GM18909 (cell line): ENCODE data around the gene DPH2.

Experiments used
- ATAC-seq: cut with Tn5 transposase; IDR thresholded peaks from one replicate; pipeline ENCODE4 v1.9.1; 2021; ENCODE audit warnings: mild to moderate bottlenecking; ENCODE audit not compliant: unreplicated experiment, poor library complexity

DPH2 gene

DNA sequence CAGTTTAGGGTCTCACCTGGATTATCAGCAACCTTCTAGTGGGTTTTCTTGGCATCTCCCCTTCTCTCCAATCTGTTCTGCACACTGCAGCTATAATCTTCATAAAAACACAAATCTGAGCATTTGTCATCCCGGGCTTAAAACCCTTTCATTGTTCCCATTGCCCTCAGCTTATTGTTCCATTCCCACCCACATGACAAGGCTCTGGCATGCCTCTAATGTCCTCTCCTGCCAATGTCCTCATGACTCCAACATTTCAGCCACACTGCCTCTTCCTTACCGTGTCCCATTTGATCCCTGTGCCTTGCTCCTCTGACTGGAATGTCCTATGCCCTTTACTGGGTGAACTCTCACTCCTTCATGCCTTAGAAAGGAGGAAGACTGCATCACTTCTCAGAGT, 7.5 kb upstream of the DPH2 start:
- no peak for ATAC-seq

DNA sequence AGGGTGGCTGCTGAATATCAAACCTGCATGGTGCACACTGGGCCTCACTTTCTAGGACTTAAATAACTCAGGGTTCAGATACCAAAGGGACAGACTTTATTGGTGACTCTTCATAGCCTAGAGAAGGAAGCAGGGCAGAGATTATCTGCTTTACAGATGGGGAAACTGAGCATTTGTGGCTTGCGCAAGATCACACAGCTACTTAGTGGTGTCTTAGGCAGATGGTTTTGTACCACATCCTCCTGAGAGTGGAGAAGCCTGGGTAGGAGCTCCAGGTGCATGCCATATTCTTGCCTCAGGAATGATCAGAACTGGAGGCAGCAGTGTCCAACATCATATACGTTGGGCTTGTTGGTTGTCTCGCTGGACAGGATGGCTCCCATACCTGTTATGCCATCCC, 6.8 kb upstream of the DPH2 start:
- no peak for ATAC-seq

DNA sequence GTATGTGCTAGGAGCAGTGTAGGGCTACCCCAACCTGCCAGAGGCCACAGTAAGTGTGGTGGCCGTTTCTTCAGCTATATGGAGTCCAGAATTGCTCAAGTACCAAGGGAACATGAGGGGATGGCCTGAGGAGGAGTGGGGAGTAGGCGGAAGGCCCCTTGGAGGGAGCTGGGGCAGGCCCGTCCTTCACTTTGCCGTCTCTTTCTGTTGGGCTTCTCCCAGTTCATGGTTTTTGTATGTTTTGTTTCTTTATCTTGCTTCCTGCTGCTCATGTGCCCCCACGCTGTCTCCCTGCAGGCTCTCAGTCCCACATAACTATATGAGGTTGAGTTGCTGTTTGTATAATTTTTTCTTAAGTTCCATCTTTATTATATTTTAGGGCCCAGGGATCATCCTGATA, 5.9 kb upstream of the DPH2 start:
- ATAC-seq: no peak

DNA sequence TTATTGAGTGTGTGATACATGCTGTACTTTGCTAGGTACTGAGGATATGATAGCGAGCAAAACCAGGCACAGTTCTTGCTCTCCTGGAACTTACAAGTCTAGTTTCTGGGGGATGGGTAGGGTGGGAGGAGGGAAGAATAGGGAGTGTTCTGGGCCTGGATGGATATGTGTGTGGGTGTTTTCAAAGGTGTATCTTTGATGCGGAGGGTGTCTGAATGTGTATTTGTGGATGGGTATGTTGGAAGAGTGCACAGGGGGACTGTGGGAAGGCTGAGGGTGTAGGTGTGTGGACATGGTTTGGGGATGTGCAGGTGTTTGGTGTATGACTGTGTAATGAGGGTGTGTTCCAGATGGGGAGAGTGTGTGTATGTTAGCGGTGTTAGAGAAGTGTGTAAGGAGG, 4.5 kb upstream of the DPH2 start:
- no peak for ATAC-seq

DNA sequence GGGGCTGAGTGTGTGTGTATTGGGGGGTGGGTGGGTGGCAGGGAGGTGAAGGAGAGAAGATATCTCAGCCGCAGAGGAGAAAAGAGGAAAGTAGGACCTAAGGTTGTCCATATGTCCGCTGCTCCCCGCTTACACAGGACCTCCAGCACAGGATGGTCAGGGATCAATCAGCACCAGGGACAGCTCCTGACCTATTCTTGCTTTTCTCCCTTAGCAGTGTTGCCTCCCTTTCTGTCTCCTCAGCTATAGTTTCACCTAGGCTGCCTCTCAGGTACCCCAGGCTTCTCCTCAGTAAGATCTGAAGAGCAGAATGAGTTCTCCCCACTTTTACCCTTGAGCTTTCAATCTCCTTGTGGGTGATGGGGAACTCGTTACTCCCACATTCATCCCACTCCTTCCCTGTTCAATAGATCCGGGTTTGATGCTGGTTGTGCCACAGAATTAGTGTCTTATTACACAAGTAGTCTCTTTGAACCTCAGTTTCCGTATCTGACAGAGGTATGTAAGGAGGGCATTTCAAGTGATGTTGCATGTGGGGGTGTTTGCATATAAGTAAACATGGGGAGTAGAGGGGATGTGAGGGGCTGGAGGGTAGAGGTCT, 1.4 kb upstream of the DPH2 start:
- ATAC-seq: no peak

DNA sequence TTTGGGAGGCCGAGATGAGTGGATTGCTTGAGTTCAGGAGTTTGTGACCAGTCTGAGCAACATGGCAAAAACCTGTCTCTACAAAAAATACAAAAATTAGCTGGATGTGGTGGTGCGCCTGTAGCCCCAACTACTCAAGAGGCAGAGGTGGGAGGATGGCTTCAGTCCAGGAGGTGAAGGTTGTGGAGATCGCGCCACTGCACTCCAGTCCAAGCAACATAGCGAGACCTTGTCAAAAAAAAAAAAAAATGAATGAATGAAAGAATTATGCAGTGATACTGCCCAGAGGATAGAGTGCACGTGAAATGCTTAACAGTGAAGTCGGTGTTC, 429 bp upstream of the DPH2 start:
- no peak for ATAC-seq

DNA sequence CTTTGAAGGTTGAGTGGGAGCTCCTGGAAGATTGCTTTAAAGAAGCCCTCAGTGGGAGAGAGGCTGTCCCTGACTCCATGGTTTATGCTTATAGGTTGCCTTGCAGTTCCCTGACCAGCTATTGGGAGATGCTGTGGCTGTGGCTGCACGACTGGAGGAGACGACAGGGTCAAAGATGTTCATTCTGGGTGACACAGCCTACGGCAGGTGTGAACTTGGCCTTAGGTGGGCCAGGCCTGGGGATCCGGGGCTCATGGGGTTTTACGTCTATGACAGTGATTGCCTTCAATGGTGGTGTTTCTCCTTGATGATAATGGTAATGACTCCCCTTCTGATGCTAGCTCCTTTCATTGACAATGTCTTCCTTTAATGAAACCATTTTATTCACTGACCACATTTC, 692 bp downstream of the DPH2 start:
- ATAC-seq: no peak

DNA sequence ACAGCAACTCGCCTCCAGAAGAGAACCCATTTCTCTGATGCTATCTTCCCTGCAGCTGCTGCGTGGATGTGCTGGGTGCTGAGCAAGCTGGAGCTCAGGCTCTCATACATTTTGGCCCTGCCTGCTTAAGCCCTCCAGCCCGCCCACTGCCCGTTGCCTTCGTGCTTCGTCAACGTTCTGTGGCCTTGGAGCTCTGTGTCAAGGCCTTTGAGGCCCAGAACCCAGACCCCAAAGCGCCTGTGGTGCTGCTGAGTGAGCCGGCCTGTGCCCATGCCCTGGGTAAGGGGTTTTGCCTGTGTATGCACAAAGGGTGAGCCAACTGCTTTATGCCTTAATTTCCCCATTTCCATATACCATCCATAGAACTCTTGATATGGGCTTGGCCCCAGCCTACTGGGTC, 1.1 kb downstream of the DPH2 start:
- ATAC-seq: no peak

DNA sequence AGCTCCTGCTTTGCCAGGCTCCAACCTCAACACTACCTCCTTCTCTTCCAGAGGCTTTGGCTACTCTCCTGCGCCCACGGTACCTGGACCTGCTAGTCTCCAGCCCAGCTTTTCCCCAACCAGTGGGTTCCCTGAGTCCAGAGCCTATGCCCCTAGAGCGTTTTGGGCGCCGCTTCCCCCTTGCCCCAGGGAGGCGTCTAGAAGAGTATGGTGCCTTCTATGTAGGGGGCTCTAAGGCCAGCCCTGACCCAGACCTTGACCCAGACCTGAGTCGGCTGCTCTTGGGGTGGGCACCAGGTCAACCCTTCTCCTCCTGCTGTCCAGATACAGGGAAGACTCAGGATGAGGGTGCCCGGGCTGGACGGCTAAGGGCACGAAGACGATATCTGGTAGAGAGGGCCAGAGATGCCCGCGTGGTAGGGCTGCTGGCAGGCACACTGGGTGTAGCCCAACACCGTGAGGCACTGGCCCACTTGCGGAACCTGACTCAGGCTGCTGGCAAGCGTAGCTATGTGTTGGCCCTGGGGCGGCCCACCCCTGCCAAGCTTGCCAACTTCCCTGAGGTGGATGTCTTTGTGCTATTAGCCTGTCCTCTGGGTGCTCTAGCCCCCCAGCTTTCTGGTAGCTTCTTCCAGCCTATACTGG, 1.6 kb downstream of the DPH2 start:
- no peak for ATAC-seq

DNA sequence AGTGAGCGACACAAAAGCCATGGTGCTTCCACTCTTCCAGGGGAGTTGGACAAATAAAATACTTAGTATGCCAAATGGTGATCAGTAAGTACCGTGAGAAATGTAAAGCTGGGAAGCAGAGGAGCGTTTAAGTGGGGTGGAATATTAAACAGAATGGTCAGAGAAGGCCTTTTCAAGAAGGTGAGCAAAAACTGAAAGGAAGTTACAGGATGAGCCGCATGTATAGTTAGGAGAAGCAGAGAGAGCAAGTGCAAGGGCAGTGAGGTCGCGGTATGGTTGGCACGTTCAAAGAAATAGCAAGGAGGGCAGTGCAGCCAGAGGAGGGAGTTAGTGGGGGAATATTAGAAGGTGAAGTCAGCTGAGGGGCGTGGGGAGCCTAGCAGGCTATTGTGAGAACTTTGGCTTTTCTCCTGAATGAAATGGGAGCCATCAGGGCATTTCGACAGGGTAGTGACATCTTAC, 4.2 kb downstream of the DPH2 start:
- ATAC-seq: peak; percentile 1

DNA sequence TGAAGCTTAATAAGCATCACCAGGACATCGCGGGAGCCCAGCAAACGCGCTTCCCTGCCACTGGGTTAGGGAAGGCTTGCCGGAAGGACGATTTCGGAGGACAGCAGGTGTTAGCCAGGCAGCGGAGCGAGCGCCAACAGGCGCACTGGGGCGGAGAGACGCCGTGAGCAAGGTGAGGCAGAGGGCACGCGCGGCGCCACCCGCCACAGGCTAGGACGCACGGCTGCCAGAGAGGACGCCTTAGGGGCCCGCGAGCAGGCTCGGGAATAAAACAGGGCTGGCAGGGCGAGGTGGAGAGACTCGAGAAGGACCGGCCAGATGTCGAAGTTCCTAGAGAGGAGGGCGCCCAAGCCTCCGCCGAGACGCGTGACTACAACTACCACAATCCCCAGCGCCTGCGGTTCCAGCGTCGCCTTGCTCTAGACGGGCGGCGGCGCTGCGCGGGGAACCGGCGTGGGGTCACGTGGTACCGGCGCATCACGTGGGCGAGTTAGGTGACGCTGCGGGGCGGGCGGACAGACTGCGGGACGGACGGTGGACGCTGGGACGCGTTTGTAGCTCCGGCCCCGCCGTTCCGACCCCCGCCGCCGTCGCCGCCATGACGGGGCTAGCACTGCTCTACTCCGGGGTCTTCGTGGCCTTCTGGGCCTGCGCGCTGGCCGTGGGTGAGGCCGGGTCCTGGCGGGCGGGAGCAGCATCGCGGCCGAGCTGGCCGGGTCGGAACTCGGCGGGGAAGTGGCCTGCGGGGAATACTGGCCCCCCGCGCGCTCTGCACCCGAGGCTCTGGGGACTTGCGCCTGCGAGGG, 4.8 kb downstream of the DPH2 start, which contains the start of gene ATP6V0B:
TSS of gene ATP6V0B (plus strand) at position 518 of the 806 bp plus-strand sequence. CDS start at position 599, 81 bp downstream.
- ATAC-seq: peak; percentile 64

DNA sequence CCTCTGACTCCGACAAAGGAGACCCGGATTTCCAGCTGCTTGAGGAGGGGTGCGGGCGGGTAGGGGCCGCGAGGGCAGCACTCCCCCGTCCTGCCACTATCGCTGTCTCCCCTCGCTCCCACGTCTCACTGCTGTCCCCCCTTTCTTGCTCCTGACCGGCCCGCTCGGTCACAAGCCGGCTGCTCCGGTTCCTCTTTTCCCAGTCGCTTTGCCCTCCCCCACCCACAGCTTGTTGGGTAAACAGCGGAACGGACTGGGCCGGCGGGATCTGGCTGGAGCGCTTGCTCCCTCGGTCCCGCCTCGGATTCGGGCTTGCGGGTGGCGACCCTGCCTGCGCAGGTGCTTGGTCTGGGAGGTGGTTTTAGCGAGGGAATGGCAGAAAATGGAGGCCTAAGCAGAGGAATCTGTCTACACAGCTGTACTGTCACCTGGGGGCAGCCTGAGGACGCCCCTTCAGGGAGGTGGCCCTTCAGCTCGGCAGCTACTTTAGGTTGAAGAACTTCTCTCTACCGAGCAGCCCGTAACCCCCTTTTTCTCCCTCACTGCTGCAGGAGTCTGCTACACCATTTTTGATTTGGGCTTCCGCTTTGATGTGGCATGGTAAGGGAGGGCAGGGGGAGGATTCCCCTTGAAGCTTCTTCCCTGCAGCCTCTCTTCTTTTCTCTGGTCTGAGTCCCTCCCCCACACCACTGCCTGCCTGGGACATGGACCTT, 5.6 kb downstream of the DPH2 start:
- no peak for ATAC-seq

DNA sequence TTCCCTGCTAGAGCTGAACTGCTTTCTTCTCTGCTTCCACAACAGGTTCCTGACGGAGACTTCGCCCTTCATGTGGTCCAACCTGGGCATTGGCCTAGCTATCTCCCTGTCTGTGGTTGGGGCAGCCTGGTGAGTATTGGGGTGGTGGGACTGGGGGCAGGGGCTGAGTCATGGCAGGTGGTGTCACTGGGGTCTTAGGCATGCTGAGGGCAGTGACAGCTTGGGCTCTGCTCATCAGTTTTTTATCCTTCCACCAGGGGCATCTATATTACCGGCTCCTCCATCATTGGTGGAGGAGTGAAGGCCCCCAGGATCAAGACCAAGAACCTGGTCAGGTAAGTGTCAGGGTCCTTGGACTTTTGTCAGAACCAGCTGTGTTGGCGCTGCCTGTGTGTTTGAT, 6.2 kb downstream of the DPH2 start:
- ATAC-seq: no peak

DNA sequence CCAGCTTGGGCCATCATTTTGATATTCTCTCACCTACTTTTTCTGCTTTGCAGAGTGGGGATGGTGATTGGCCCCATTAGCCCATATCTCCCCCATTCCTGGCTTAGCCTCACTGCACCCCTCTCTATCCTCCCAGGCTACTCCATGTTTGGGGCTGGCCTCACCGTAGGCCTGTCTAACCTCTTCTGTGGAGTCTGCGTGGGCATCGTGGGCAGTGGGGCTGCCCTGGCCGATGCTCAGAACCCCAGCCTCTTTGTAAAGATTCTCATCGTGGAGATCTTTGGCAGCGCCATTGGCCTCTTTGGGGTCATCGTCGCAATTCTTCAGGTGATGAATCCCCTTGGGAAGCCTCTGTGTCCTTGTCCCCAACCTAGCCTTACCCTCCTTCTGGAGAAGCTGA, 7.1 kb downstream of the DPH2 start:
- ATAC-seq: no peak

DNA sequence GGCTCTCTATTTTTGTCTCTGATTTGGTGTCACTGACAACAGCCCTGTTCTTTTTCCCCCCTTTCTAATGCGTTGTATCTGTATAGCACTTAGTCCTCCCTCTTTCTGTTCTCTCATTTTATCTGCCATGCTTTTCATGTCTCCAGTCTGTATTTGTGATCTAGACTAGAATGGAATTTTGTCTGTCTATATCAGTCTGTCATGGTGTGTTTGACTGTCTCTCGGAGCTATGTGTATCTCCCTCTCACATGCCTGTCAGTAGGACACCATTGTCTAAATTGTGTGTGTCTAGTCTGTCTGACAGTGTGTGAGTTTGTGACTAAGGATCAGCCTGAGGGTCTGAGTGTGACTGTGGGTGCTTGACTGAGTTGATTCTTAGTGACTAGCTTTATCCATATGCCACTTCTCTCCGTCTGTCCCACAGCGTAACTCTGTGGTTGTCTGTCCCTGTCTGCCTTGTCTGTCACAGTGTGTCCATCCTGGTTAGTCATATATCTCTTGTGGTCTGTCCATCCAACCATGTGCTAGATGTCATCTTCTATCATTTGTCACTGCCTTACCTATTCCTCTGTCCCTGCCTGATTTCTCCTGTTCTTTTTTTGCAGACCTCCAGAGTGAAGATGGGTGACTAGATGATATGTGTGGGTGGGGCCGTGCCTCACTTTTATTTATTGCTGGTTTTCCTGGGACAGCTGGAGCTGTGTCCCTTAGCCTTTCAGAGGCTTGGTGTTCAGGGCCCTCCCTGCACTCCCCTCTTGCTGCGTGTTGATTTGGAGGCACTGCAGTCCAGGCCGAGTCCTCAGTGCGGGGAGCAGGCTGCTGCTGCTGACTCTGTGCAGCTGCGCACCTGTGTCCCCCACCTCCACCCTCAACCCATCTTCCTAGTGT, 7.8 kb downstream of the DPH2 start:
- no peak for ATAC-seq

DNA sequence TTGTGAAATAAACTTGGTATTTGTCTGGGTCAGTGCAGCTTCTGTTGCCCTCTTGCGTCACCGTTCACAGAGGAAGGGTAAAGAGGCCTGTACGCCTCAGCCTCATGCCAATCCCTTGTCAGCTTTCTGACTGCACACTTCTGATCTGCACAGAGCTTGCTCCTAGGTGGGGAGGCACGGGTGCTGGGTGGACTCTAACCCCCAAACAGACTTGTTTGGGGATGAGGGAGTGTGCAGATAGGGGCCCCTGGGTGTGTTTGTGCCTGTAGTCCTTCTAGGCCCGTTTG, 8.4 kb downstream of the DPH2 start:
- ATAC-seq: no peak

DNA sequence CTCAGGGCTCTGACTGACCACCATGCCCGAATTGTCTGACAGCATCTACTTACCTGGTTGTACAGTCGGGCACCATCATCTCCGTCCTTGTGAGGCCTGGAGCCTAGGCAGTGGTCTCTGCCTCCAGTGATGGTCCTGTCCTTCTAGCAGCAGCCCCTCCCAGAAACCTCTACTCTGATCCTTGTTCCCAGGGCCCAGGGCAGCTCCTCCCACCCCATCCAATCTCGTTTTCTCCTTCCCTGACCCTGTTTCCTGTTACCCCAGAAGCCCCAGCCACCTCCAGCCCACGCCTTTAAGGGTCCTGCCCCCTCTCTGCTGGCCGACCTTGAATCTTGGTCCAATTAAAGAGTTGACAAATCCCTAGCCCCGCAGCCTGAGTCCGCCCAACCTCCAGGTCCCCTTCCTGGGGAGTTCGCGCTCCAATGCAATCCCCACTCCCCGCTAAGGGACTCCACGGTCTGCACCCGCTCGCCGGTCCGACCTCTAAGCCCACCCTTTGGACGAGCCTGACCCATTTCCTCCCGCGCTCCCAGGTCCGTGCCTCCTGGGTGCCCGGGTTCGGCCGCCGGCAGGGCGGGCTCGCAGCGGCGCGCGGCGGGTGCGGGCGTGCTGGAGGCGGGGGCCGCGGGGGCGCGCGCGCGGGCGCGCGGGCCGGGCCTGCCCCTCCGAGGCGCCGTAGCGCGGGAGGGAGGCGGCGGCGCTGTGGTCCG, 8.9 kb downstream of the DPH2 start, which contains the start of gene B4GALT2:
TSS of gene B4GALT2 (plus strand) at position 660 of the 710 bp plus-strand sequence. CDS start 1,951 bp downstream, outside the sequence.
- no peak for ATAC-seq

DNA sequence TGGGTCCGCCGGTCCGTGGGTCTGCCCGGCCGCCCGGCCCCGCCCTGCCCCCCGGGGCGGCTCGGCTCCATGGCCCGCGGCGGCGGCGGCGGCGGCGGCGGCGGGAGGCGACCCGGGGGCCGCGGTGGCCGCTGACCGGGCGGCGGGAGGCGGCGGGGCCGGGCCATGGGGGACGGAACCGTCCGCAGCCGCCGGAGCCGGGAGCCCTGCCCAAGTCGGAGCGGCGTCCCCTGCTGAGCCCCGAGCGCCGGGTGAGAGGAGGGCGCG, 9.4 kb downstream of the DPH2 start:
- ATAC-seq: no peak

DNA sequence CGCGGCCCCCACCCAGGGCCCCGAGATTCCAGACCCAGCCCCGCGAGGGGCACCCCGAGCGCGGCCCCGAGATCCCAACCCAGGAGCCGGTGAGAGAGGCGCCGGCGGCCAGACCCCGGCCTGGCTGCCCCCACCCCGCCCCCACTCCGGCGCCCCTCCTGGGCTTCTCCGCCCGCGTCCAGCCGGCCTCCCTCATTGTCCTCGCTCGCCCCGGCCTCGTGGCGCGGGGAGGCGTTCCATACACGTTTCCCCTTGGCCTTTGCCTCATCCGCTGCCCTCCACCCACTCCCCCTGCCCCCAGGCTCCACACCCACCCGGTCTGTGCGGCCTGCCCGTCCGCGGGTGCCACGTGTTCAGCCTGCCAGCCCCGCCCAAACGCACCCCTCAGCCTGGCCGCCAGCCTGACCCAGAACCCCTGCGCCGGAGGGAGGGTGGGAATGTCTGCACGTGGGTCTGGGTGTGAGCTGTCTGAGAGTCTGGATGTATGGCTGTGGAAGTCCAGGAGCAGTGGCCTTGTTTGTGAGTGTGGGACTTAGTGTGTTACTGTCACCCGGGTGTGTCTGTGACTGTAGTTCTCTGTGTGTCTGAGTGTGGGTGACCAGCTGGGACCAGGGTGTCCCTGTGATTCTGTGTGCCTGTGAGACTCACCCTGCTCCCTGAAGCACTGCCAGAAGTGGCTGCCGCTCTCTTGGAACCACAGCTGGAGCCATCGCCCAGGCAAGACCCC, 9.9 kb downstream of the DPH2 start:
- no peak for ATAC-seq
